GM12878 (cell line): ENCODE results near the gene ARL6. TPM values are rescaled to one million over a fixed set of nuclear protein-coding genes. Genes with fewer than 3 reads are reported as not detected.

Experiments
- ATAC-seq: fragments of 200-7000 bp; cut with Tn5 transposase; 3 replicates; pipeline ENCODE4 v1.9.1; 2020; ENCODE audit warnings: mild to moderate bottlenecking, moderate library complexity
- BruUV-seq: library from RNA; stranded (reverse); fragments of 400-500 nt; replicated peaks from 2 replicates; lab custom pipeline; 2021; lab: Mats Ljungman, UMichigan
- CTCF ChIA-PET: fragments of 300-600 bp; sonication (Branson Sonifier 250); formaldehyde crosslinking; extraction: SDS; loops from one replicate; lab custom pipeline; 2021; ENCODE audit warnings: inconsistent platforms; lab: Yijun Ruan, JAX
- POLR2A ChIA-PET: fragments of 350-600 bp; formaldehyde crosslinking; extraction: SDS; loops from one replicate; lab custom pipeline; 2021; ENCODE audit warnings: inconsistent platforms; lab: Charles Lee
- RAD21 ChIA-PET: fragments of 300-600 bp; sonication (Branson Sonifier 250); formaldehyde crosslinking; loops from one replicate; lab custom pipeline; 2023; ENCODE audit warnings: antibody characterized with exemption; ENCODE audit not compliant: unreplicated experiment; lab: Charles Lee
- SMC1A ChIA-PET: fragments of 300-600 bp; sonication (Branson Sonifier 250); formaldehyde crosslinking; loops from one replicate; lab custom pipeline; 2023; ENCODE audit not compliant: unreplicated experiment, uncharacterized antibody; lab: Charles Lee
- DNase-seq: peaks from one replicate; pipeline ENCODE4 v3.0.0-alpha.2; 2011; ENCODE audit warnings: low read depth, low spot score
- FAIRE-seq: peaks from 3 replicates; lab custom pipeline; 2011; peaks lifted over from hg19 to GRCh38; lab: Jason Lieb, UNC
- H2AFZ ChIP-seq: 2 replicates; pipeline ENCODE4 v1.6.0; 2011; ENCODE audit warnings: low read depth, low read length, control low read depth; ENCODE audit not compliant: control insufficient read depth
- H3K27ac ChIP-seq: 2 replicates; pipeline ENCODE4 v1.5.1; 2011; ENCODE audit warnings: control low read depth; ENCODE audit not compliant: control insufficient read depth, insufficient read depth
- H3K27me3 ChIP-seq, 2 experiments: replicated peaks in 1 of 2; 2 replicates each; pipeline versions ENCODE4 v1.6.0 to v1.6.1; 2011; ENCODE audit warnings: low read length in 1 of 2; ENCODE audit not compliant: control insufficient read depth in 2 of 2, insufficient read depth in 2 of 2
- H3K36me3 ChIP-seq, 2 experiments: 2 replicates each; pipeline ENCODE4 v1.5.1; 2011; ENCODE audit warnings: low read length in 1 of 2; ENCODE audit not compliant: control insufficient read depth in 2 of 2, insufficient read depth in 2 of 2
- H3K4me1 ChIP-seq: 2 replicates; pipeline ENCODE4 v1.6.1; 2011; ENCODE audit warnings: mild to moderate bottlenecking, low read length, moderate library complexity, mixed read lengths; ENCODE audit not compliant: control insufficient read depth, insufficient read depth
- H3K4me2 ChIP-seq: 2 replicates; pipeline ENCODE4 v1.6.0; 2011; ENCODE audit warnings: control low read depth; ENCODE audit not compliant: control insufficient read depth, insufficient read depth
- H3K4me3 ChIP-seq: fragments of 200-600 bp; sonication (generic); 2 replicates; pipeline ENCODE4 v1.5.1; 2016
- H3K79me2 ChIP-seq: 2 replicates; pipeline ENCODE4 v1.6.0; 2011; ENCODE audit warnings: low read length; ENCODE audit not compliant: control insufficient read depth, insufficient read depth
- H3K9ac ChIP-seq: 2 replicates; pipeline ENCODE4 v1.8.0; 2011; ENCODE audit warnings: low read length, control low read depth, mixed read lengths; ENCODE audit not compliant: control insufficient read depth, insufficient read depth
- H3K9me3 ChIP-seq: replicated peaks from 3 replicates; pipeline ENCODE4 v1.5.1; 2011; ENCODE audit warnings: mild to moderate bottlenecking, low read length; ENCODE audit not compliant: control insufficient read depth, insufficient read depth
- H4K20me1 ChIP-seq: 2 replicates; pipeline ENCODE4 v1.6.0; 2011; ENCODE audit not compliant: control insufficient read depth, insufficient read depth
- BMI1 ChIP-seq: fragments of 450-650 bp; IDR thresholded peaks from 2 replicates; pipeline ENCODE4 v1.6.1; 2016; ENCODE audit warnings: mild to moderate bottlenecking, moderate library complexity, borderline replicate concordance
- CHD1 ChIP-seq: IDR thresholded peaks from 2 replicates; pipeline ENCODE4 v1.6.1; 2012; ENCODE audit warnings: low read depth, low read length, improper control_type of control experiment
- EGR1 ChIP-seq, 2 experiments: IDR thresholded peaks; 1 replicate in 1 of 2; 2 replicates in 1 of 2; pipeline ENCODE4 v1.6.1; 2011 to 2012; ENCODE audit warnings: low read depth in 2 of 2, low read length in 2 of 2, borderline replicate concordance in 1 of 2, mild to moderate bottlenecking in 1 of 2, moderate library complexity in 1 of 2
- EZH2 ChIP-seq: IDR thresholded peaks from 2 replicates; pipeline ENCODE4 v1.6.1; 2012; ENCODE audit warnings: low read depth, mild to moderate bottlenecking, control low read depth, inconsistent platforms, low read length, borderline replicate concordance; ENCODE audit not compliant: control insufficient read depth
- IKZF1 ChIP-seq: fragments of 450-650 bp; conservative IDR thresholded peaks from 2 replicates; pipeline ENCODE4 v1.6.1; 2017; ENCODE audit warnings: antibody characterized with exemption, mild to moderate bottlenecking
- NRF1 ChIP-seq: conservative IDR thresholded peaks from 2 replicates; pipeline ENCODE4 v1.6.1; 2011; ENCODE audit warnings: mild to moderate bottlenecking, low read depth, low read length, improper control_type of control experiment
- RAD21 ChIP-seq: IDR thresholded peaks from 2 replicates; pipeline ENCODE4 v1.6.1; 2011; ENCODE audit warnings: mild to moderate bottlenecking, low read depth, low read length, moderate library complexity; ENCODE audit not compliant: insufficient read depth
- RELA ChIP-seq: fragments of 450-650 bp; IDR thresholded peaks from 2 replicates; pipeline ENCODE4 v1.8.0; 2014; ENCODE audit warnings: borderline replicate concordance; ENCODE audit not compliant: partially characterized antibody
- RUNX3 ChIP-seq: IDR thresholded peaks from 2 replicates; pipeline ENCODE4 v1.6.1; 2012; ENCODE audit warnings: low read length, inconsistent platforms
- SMAD1 ChIP-seq: fragments of 450-650 bp; IDR thresholded peaks from 2 replicates; pipeline ENCODE4 v1.6.1; 2018; ENCODE audit warnings: mild to moderate bottlenecking, low read depth; ENCODE audit not compliant: partially characterized antibody
- SUPT20H ChIP-seq: IDR thresholded peaks from 2 replicates; pipeline ENCODE4 v1.6.1; 2011; ENCODE audit warnings: low read depth, mild to moderate bottlenecking, low read length, moderate library complexity, borderline replicate concordance; ENCODE audit not compliant: control insufficient read depth
- TBL1XR1 ChIP-seq: IDR thresholded peaks from 2 replicates; pipeline ENCODE4 v1.6.1; 2012; ENCODE audit warnings: low read depth, low read length, improper control_type of control experiment
- TCF3 ChIP-seq: IDR thresholded peaks from 2 replicates; pipeline ENCODE4 v1.6.1; 2012; ENCODE audit warnings: low read depth, mild to moderate bottlenecking, low read length, borderline replicate concordance; ENCODE audit not compliant: insufficient read depth
- ZNF217 ChIP-seq: fragments of 450-650 bp; IDR thresholded peaks from 2 replicates; pipeline ENCODE4 v1.6.1; 2017; ENCODE audit warnings: antibody characterized with exemption, mild to moderate bottlenecking
- WGBS: methylation state at CpG from one replicate; pipeline ENCODE4 v1.1.6; 2016; ENCODE audit warnings: low lambda C conversion rate; ENCODE audit not compliant: insufficient replicate concordance, insufficient coverage; ENCODE audit errors: missing lambda C conversion rate; 5-methylcytosine and 5-hydroxymethylcytosine counted together
- in situ Hi-C: fragments of 300-500 bp; cut with MboI; formaldehyde crosslinking; loops from 9 replicates; pipeline ENCODE4 v1.14.3; 2018; ENCODE audit warnings: mixed read lengths
- intact Hi-C: fragments of 100-400 bp; cut with micrococcal nuclease; formaldehyde crosslinking; loops from one replicate; pipeline ENCODE4 v1.14.2; 2022; ENCODE audit not compliant: unreplicated experiment
- polyA plus RNA-seq, 11 experiments: library from polyadenylated mRNA; depleted of rRNA in 4 of 11; unstranded in 6 of 11; stranded (reverse) in 5 of 11; fragments of >200 nt; fragmentation: Nextera tagmentation in 4 of 11; fragmentation: Illumina TruSeq in 1 of 11; extraction: Ambion mirVana in 4 of 11; extraction: Trizol in 1 of 11; gene quantifications; 1 replicate in 1 of 11; 2 replicates in 10 of 11; pipeline versions ENCODE4 v1.2.1 to v1.2.3, GENCODE V29; 2011 to 2016; ENCODE audit warnings: inconsistent platforms in 2 of 11, missing spikeins in 2 of 11, low read depth in 1 of 11
- total RNA-seq, 4 experiments: library from RNA; depleted of rRNA in 3 of 4; stranded (reverse); fragments of >200 nt in 3 of 4; fragmentation: Illumina TruSeq in 1 of 4; extraction: Trizol in 1 of 4; gene quantifications; 2 replicates each; pipeline versions ENCODE4 v1.2.1 to v1.2.3, GENCODE V29; 2013 to 2021
- TF ChIP-seq, protein P1 (sequence below): fragments of 450-650 bp; formaldehyde crosslinking; IDR thresholded peaks from 2 replicates; pipeline ENCODE4 v1.5.0; 2022; ENCODE audit warnings: mild to moderate bottlenecking, missing genetic modification characterization

The ARL6 gene
- total and polyA plus RNA-seq, 10 of the 15 experiments (the other 5 are each of a cell fraction or from before 2014, with no cell fraction given) = 2.0 to 7.3 (median 4.3) TPM

DNA sequence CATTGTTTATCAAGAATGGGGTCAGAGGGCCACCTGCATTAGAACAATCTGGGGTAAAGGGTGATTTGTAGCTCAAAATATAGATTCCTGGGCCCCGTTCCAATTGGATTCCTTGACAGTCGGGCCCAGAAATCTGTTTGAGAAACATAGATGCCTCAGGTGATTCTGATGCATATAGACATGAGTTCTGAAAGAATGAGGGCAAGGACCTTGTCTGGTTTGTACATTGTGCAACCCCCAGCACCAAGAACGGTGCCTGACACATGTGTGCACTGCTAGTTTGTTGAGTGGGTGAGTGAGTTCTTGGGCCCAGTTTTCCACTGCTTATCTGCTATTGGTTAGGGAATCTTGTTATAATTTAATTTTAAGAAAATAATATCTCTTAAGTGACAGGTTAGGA, 73.8 kb downstream of the ARL6 start:
- H3K27me3 ChIP-seq = no peaks in the 10 kb centered on the region
- intact Hi-C loops = no loop called here
- H3K4me2 ChIP-seq = no peak overlapping the region
- FAIRE-seq (no peak), DNase-seq (no peak), ATAC-seq (no peak)
- RAD21 ChIA-PET = interaction anchor here (1.7 kb wide), 1 partner anchor 183 kb away, joined by 5 read pairs; no protein-coding TSS in a partner anchor
- CTCF ChIA-PET = interaction anchor here (1.1 to 2.4 kb wide), 3 partner anchors 9 to 184 kb away, joined by 3 to 10 read pairs (median 5); no protein-coding TSS in a partner anchor
- H3K79me2 ChIP-seq = no peaks in the 10 kb centered on the region
- TF ChIP-seq RUNX3 (no peak), TBL1XR1 (no peak), EZH2 (no peak), IKZF1 (no peak), NRF1 (no peak), SMAD1 (no peak), CHD1 (no peak), SUPT20H (no peak), TCF3 (no peak), BMI1 (no peak), ZNF217 (no peak), RAD21 (no peak), EGR1 (IDR thresholded peaks at IDR 0.05; ENCODE audit: borderline replicate concordance in 1 of 2, low read depth in 2 of 2, low read length in 2 of 2) (no peak), RELA (no peak)
- TF ChIP-seq, protein P1, sequence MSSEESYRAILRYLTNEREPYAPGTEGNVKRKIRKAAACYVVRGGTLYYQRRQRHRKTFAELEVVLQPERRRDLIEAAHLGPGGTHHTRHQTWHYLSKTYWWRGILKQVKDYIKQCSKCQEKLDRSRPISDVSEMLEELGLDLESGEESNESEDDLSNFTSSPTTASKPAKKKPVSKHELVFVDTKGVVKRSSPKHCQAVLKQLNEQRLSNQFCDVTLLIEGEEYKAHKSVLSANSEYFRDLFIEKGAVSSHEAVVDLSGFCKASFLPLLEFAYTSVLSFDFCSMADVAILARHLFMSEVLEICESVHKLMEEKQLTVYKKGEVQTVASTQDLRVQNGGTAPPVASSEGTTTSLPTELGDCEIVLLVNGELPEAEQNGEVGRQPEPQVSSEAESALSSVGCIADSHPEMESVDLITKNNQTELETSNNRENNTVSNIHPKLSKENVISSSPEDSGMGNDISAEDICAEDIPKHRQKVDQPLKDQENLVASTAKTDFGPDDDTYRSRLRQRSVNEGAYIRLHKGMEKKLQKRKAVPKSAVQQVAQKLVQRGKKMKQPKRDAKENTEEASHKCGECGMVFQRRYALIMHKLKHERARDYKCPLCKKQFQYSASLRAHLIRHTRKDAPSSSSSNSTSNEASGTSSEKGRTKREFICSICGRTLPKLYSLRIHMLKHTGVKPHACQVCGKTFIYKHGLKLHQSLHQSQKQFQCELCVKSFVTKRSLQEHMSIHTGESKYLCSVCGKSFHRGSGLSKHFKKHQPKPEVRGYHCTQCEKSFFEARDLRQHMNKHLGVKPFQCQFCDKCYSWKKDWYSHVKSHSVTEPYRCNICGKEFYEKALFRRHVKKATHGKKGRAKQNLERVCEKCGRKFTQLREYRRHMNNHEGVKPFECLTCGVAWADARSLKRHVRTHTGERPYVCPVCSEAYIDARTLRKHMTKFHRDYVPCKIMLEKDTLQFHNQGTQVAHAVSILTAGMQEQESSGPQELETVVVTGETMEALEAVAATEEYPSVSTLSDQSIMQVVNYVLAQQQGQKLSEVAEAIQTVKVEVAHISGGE (CRISPR knock-in tag) = no peak
- no peaks in the 10 kb centered on the region for H3K36me3 ChIP-seq
- SMC1A ChIA-PET = interaction anchor here (0.9 kb wide), 1 partner anchor 184 kb away, joined by 3 read pairs; no protein-coding TSS in a partner anchor
- BruUV-seq = no TSS peak
- H3K27ac ChIP-seq = no peak overlapping the region
- H3K4me3 ChIP-seq = no peak overlapping the region
- no peak overlapping the region for H2AFZ ChIP-seq
- no peaks in the 10 kb centered on the region for H4K20me1 ChIP-seq
- WGBS = 82% methylated on average over 3 of the region's 3 CpGs
- H3K9ac ChIP-seq = no peak overlapping the region
- H3K4me1 ChIP-seq = no peaks in the 10 kb centered on the region
- no peaks in the 10 kb centered on the region for H3K9me3 ChIP-seq
- in situ Hi-C loops = no loop called here
- POLR2A ChIA-PET = no interaction called here
